GM18508 (cell line): ENCODE results near the gene SKIC2.
A peak's percentile ranks its signal among the peaks of the same experiment; 100 is the strongest.
"Not testable (repeated sequence)": the region's sequence is repeated elsewhere in the genome, so short reads cannot be mapped to it uniquely, and the experiment has no call there.

Experiments
- ATAC-seq: cut with Tn5 transposase; IDR thresholded peaks from one replicate; pipeline ENCODE4 v1.9.1; 2021; ENCODE audit warnings: moderate number of reproducible peaks; ENCODE audit not compliant: insufficient read depth, unreplicated experiment

SKIC2 gene

GRCh38 chr6:31958741-31959739 is at the start of gene SKIC2, which contains the start of gene NELFE:
Gene SKIC2 (plus strand): TSS chr6:31959175. CDS start chr6:31959193, 18 bp downstream.
Gene NELFE (minus strand): TSS chr6:31958971. CDS start chr6:31958446, 525 bp downstream.
- peak; percentile 83 for ATAC-seq

- not testable (repeated sequence) for ATAC-seq
Observed at GRCh38 chr6:31909298-31909697, 49.7 kb upstream of the SKIC2 start.

- ATAC-seq: no peak
Observed at GRCh38 chr6:31911826-31912585, 47.0 kb upstream of the SKIC2 start.

DNA sequence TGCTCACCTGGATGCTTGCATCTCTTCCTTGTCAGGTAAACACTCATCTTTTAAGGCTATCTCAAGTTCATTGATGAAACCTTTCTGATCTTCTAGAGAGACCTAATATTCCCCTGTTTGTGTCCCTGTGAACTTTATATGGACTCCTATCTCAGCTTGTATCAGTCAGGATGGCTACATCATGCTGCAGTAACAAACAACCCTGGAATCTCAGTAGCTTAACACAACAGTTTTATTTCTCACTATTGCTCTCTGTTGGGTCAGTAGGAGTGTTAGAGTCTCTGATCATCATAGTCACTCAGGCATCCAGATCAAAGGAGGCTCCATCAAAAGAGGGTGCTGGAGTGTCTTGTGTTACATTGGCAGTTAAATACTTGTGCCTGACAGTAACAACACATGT is 43.6 kb upstream of the SKIC2 start:
- no peak for ATAC-seq

- no peak for ATAC-seq
Observed at GRCh38 chr6:31915756-31916155, 43.2 kb upstream of the SKIC2 start.

DNA sequence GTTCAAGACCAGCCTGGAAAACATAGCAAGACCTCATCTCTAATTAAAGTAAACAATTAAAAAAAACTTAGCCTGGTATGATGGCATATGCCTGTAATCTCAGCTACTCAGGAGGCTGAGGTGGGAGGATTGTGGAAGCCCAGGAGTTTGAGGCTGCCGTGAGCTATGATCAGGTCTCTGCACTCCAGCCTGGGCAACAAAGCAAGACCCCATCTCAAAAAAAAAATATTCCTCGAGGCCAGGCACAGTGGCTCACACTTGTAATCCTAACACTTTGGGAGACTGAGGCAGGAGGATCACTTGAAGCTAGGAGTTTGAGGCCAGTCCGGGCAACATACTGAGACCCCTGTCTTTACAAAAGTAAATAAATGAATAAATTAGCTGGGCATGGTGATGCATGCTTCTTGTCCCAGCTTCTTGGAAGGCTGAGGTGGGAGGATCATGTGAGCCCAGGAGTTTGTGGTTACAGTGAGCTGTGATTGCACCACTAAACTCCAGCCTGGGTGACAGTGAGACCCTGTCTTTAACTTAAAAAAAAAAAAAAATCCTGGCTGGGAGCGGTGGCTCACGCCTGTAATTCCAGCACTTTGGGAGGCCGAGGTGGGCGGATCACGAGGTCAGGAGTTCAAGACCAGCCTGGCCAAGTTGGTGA is 40.8 kb upstream of the SKIC2 start:
- ATAC-seq: no peak

DNA sequence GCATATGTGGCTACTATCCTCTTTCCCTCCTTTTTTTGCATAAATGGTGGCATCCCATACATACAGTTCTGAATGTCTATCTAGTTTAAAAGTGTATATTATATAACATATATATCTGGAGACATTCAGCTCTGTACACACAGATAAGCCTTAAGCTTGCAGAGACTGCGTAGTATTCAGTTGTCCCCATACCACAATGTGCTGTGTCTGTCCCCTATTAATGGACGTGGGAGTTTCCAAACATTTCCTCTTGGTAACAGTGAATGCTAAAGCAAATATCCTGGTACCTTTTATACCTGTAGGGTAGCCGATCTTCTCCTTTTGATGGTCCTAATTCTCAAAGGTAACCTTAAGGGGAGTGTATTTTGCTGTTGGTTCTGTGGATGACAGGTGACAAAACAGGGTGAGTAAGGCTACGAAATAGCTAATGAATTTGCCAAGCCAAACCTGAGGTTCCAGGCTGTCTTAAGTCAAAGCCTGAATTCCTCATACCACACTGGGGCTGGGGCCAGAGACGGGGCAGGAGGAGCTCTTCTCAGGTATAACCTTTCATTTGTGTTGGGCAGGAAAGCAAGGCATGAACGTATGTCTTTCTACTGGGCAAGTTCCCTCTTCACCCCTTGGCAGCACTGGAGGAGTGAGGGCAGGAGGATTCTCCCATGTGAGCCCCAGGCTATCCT is 39.2 kb upstream of the SKIC2 start:
- ATAC-seq: no peak

GRCh38 chr6:31920811-31921210 is 38.2 kb upstream of the SKIC2 start:
- ATAC-seq: no peak

DNA sequence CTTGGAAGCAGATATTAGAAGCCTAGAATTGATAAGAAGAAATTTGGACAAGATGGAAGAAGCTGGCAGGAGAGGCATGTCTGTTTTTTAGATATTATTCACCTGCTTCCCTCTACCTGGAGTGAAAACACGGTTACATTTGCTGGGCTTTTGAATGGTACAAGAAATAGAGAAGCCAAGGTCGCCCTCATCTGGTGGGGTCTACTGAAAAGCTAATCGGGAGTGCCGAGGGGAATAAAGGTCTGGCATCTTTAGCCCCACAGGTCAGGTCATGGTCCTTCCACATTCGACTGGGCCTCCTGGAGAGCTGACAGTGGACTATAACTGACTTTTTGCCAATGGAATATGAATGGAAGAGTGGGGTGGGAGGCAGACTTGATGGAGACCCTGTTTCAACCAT is 36.0 kb upstream of the SKIC2 start:
- no peak for ATAC-seq

DNA sequence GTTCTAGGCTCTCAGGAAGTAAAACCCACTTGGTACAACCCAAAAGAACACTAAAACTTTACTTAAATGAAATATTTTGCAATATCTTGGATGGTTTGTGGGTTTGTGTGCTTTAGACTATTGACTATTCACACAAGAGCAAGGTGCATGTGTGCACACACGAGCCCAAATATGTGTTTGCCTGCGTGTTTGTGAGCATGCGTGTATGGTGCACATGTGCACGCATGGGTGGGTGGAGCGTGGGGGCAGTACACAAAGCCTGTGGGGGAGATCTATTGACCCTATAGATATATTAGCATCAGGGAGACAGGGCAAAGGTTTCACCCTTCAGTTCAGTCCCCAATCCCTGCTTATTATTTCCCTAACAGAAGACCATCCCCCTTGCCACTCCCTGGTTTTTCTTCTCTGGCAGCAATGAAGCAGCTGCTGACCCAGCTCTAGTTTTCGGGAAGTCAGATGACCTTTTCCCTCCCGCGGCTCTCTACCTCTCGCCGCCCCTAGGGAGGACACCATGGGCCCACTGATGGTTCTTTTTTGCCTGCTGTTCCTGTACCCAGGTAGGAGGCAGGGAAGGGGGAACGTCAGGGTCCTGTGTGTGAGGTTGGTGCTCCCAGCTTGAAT is 31.6 kb upstream of the SKIC2 start, which contains the start of gene C2:
C2 (plus strand) TSS at position 476 of the 621 bp plus-strand sequence; CDS start at position 512, 36 bp downstream.
- no peak for ATAC-seq

- ATAC-seq: no peak
Observed at GRCh38 chr6:31927863-31928671, 30.9 kb upstream of the SKIC2 start.

DNA sequence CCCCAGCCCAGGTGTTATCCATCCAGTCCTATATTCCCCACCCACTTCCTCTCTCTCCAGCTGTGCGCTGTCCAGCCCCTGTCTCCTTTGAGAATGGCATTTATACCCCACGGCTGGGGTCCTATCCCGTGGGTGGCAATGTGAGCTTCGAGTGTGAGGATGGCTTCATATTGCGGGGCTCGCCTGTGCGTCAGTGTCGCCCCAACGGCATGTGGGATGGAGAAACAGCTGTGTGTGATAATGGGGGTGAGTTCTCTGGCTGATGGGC is 30.4 kb upstream of the SKIC2 start:
- no peak for ATAC-seq

DNA sequence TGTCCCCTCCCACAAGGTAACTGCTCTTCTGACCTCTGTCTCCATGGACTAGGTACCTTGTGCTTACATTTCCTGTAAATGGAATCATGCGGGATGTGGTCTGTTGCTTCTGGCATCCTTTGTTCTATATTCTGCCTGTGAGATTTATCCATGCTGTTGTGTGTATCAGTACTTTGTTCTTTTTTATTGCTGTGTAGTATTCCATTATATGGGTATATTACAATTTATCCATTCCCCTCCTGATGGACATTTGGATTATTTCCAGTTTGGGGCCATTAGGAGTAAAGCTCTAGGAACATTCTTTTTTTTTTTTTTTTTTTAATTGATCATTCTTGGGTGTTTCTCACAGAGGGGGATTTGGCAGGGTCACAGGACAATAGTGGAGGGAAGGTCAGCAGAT is 28.0 kb upstream of the SKIC2 start:
- ATAC-seq: no peak

GRCh38 chr6:31932137-31932536 is 26.8 kb upstream of the SKIC2 start:
- not testable (repeated sequence) for ATAC-seq

DNA sequence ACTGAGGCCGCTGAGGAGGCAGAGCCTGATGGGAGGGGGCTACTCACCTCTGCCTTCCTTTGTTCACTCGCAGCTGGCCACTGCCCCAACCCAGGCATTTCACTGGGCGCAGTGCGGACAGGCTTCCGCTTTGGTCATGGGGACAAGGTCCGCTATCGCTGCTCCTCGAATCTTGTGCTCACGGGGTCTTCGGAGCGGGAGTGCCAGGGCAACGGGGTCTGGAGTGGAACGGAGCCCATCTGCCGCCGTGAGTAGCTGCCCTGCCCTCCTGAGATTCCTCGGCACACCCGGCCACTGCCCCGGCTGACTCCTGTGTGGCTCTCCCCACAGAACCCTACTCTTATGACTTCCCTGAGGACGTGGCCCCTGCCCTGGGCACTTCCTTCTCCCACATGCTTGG is 25.4 kb upstream of the SKIC2 start:
- ATAC-seq: no peak

DNA sequence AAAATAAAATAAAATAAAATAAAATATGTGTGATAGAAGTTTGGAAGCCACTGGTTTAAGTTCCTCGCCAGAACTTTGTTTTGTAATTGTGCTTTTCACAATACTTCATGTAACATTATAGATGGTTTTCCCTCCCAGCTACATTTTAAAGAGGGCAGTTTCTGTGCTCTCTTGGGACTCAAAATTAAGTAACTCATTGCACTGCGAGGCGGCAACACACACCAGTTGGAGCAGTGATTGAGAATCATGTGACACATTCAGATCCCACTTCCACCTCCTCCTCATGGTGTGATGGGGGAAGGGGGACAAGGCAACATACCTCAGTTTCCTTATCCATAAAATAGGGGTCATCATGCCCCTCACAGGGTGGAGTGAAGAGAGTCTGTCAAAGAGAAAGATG is 24.0 kb upstream of the SKIC2 start:
- ATAC-seq: no peak

DNA sequence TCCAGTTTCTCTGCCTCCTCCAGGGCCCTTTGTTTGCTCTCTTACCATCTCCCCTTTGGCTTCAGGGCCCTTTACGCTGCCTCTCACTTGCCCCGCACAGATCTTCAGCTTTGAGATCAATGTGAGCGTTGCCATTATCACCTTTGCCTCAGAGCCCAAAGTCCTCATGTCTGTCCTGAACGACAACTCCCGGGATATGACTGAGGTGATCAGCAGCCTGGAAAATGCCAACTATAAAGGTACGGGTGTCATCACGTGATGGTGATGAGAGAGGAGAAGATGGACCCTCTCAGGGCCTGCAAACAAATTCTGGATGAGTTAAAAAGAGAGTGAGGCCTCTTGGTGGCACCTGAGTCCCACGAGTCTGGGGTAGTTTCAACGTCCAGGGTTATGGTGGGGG is 23.2 kb upstream of the SKIC2 start:
- no peak for ATAC-seq

DNA sequence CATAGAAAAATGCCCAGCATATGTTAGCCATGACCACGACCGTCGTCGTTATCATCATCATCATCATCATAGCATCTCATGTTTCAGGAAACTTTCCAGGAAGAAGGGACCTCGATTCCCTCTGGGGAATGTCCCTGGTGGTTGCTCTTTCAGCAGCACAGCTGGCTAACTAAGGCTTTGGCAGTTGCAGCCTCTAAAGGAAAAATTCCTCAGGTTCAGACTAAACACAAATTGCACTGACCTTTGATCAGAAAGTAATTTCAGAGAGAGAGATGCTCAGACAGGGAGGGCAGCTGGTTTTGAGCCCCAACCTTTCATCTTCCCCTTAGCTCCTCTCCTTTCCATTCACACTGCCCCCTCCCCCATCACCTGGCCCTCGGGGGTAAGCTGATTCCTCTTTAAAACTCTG is 18.7 kb upstream of the SKIC2 start:
- ATAC-seq: no peak

DNA sequence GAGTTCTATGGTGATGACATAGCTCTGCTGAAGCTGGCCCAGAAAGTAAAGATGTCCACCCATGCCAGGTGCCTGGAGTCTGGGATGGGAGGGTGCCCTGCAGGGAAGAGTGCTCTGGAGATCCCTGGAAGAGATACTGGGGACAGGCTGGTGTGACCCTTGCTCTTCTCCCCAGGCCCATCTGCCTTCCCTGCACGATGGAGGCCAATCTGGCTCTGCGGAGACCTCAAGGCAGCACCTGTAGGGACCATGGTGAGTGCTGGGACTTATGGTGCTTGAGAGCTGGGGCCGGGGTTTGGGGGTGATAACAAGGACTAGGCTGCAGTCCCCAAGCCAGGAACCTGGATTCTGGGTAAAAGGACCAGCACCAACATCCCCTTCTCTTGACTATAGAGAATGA is 15.2 kb upstream of the SKIC2 start:
- ATAC-seq: no peak
